Colon (tissue), 2 donors: ENCODE results near the gene ERCC6.

ENCODE experiments used
- FAIRE-seq: peaks from 2 replicates; lab custom pipeline; 2012; peaks lifted over from hg19 to GRCh38; lab: Jason Lieb, UNC
- donor health status: control.
- donor health status: control.

ERCC6 gene

DNA sequence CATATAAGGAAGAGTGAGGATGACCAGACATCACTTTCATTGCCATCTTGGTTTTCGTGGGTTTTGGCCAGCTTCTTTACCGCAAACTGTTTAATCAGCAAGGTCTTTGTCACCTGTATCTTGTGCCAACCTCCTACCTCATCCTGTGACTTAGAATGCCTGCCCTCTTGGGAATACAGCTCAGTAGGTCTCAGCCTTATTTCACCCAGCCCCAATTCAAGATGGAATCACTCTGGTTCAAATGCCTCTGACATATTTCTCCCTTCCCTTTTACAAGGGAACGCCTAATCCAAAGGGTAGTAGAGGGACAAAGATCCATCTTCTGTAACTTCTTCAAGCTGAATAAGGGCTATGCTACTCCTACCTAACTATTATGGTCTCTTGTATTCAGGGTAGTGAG, 4.7 kb upstream of the ERCC6 start:
- FAIRE-seq, result no peak

DNA sequence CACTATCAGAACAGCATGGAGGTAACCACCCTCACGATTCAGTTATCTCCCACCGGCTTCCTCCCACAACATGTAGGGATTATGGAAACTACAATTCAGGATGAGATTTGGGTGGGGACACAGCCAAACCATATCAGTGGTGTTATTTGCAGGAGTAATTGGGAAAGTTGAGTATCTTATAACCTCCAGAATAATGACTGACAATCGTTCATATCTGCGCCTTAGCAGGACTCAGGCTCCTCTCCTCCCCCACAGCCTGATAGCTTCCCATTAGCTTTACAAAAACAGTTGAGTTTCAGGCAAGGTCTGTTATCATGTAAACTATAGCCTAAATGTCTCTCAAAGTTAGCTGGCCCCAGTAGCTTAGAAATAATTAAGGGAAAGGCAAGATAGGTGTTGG, 3.4 kb upstream of the ERCC6 start:
- no peak for FAIRE-seq

DNA sequence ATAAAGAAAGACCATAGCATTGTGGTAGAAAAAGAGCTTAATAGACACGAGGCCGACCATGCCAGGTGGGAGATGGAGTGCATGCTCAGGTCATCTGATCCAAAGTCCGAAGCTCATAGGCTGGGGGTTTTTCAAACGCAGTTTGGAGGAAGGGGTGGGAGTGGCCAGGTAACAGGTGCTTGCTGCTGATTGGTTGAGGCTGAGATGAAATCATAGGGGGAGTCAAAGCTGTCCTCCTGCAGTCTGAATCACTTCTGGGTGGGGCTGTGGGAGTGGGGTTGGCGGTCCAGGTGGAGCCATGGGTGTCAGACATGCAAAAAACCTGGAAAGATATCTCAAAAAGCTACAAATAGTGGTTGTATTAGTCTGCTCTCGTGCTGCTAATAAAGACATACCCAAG, 2.8 kb upstream of the ERCC6 start:
- FAIRE-seq, result no peak

DNA sequence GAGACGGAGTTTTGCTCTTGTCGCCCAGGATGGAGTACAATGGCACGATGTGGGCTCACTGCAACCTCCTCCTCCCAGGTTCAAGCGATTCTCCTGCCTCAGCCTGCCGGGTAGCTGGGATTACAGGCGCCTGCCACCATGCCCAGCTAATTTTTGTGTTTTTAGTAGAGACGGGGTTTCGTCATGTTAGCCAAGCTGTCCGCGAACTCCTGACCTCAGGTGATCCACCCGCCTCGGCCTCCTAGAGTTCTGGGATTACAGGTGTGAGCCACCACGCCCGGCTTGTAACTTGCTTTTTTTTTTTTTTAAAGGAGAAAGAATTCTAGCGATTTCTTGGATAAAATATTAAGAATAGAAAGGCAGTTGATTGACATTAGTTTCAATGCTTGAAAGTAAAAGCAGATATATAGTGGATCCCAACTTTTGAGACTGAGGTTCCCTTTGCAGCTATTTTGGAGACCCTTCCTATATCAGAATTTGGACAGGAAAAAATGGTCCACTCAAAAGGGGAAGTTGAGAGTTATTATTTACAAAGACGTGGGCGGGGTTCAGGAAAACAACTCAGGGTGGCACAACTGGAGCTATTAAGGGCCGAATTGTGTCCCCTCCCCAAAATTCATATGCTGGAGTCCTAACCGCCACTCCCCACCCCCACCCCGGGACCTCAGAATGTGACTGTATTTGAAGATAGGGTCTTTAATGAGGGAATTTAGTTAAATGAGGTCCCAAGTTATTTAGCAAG, 1.3 kb upstream of the ERCC6 start:
- no peak for FAIRE-seq

DNA sequence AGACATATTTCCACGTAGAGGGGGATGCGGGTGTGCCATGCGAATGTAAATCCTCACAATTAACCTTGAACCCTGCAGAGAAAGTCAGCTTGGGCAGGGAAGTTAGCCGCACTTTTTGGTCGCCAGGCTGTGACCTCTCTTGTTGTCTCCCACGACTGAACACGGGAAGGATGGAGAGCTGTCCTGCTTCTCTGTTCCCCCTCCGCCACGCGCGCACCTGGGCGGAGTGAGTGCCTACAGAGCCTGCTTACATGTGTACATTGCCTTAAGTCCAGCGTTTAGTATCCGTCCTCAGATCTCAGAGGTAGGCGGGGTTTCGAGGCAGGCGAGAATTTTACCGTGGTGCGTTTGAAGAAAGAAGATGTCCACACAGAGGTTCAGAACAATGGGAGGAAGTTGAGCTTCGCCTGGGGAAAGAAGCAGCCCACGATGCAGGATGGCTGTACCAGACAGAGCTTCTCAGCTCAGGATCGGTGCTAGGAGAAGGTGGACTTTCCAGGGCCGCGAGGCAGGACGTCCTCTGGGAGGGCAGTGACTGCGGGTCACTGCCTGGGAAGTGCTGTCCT, 482 bp upstream of the ERCC6 start:
- no peak for FAIRE-seq

DNA sequence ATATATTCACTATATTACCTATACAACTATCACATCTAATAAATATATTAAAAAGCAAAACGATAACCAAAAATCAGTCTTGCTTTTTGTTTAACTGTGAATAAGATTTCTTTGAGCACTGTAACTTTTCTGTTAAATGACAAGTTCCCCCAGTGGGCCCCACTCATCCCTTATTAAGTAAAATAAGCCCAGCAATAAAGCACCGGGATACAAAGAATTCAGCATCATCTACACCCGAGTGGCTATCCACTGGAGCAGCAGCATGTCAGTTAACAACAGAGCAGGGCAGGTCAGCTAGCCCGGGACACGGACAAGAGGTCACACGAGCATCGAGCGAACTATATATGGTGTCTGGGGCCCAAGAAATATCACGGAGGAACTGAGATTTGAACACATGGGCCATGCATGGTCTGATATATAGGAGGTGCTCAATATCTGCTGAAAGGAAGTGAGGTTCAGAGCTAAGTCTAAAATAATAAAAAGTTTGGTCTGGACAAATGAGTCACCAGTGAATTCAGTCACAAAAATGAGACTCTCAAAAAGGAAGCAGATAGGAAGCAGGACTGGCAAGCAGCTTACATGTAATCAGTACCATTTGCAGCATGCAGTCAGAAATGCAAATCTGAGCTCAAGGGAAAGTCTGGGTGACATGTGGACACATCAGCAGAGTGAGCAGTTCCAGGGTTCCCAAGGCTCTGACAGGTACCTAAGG, 4.1 kb downstream of the ERCC6 start:
- no peak for FAIRE-seq

DNA sequence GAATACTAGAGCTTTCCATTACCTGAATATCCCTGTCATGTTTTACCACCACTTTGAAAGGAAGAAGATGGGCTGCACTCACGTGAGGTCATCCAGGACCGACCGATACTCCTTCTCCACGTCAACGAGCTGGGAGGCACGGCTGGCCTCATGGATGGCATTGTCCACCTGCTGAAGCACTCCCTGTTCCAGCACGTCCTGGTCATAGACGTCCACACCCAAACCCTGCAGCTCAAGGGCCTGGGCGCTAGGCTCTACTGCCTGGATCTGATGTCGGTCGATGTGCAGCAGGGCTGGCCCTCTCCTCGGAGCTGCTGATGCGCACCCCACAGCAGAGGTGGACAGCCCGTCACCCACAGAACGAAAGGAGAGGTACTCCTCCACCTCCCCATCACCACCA, 6.5 kb downstream of the ERCC6 start:
- no peak for FAIRE-seq

DNA sequence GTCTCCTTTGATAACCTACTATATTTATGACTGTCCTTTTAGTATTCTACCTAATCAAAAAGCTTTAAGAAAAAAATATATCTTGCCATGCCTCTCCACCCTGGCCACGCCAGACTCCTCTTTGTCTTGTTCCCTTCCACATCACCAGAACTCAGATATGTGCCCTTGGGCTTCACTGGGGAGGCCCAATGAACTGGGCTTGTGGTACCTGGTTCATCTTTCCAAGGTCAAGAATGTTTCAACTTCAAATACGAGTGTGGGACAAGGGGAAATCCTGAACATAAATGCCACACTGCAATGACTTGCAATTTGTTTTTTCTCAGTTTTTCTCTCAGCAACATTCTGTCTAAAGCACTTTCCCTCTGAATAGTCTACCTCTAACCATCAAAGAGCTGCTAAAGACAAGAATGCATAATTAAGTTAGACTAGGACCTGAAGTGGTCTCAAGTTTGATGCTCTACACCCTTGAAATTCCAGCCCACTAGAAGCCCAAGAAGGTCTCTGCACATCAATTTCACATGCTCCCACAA, 9.9 kb downstream of the ERCC6 start:
- no peak for FAIRE-seq

DNA sequence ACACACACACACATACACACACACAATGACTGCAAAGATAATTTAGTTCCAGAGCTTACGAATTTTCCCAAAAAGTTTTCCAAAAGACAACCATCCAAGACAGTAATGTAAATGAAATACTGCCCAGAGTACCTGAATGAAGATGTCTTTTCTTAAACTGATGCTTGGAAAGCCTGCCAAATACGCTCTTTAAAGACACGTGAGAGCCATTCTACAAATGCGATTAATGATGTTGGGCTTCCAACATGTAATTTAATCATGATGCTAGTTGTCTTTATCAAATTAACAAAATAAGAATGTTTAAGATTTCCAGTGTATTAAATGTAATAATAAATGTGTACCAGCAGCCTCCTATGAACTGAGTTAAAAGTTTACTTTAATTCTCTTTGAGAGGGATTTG, 11.1 kb downstream of the ERCC6 start:
- FAIRE-seq, result no peak

DNA sequence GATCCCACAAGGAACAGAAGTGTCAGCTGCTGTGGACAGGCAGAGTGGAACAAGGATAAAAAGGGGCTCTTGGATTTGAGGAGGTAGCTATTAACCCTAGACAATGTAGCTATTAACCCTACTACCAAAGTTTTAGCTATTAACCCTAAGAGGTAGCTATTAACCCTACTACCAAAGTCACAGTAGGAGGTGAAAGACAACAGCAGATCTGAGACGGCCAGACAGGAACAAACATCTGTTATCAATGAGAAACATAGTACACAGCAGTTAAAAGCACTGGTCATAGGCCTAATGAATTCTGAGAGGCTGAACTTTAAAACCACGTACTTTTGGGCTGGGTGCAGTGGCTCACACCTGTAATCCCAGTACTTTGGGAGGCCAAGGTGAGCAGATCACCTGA, 11.9 kb downstream of the ERCC6 start:
- no peak for FAIRE-seq

DNA sequence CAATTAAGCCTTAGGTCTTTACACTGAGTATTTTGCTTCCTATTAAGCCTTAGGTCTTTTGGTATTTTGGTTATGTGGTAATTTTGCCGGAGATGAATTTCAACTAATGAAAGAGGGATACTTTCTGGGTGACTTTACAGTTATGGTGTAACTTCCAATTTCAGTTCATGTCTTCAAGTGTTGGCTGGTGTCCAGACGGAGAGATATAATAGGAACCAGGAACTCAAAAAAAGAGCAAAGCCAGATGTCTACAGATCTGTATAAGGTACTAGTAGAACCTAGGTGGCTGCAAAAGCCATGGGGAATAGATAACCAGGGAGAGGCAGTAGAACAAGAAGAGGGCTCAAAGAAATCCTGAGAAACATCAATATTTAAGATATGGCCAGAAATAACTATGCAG, 12.3 kb downstream of the ERCC6 start:
- FAIRE-seq, result no peak

DNA sequence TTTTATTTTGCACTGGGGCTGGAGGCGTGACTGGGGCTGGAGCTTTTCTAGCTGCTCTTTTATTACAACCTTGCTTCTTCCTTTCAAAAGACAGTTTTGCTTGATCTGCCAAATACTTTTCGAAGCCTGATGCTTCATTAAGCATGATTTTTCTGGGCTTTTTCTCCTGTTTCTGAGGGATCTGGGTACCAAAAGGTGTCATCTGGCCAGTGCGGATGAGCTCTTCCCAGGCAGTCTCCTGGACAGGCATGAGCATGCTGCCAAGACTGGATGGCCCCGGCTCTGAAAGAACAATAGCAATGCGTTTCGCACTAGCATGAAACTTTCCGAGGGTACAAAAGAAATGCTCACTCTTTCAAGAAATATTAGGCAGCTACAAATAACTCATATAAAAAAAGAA, 14.4 kb downstream of the ERCC6 start:
- no peak for FAIRE-seq

DNA sequence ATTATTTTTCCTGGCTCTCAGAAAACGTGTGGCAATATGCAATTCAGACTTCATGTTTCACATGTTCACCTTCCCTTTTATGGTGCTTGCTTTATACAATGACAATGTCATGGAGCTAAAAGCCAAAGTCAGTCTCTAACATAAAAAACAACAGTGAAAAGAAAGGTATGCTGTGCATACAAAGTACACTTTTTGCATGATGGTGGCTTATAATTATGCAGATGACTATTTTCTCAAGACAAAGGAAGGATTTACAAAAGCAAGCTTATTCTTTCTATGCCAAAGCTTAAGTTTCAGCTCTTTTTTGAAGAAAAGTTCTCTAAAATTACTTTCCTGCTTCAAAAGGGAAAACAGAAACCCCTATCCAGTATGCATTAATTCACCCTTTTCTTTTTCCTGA, 15.6 kb downstream of the ERCC6 start:
- no peak for FAIRE-seq

DNA sequence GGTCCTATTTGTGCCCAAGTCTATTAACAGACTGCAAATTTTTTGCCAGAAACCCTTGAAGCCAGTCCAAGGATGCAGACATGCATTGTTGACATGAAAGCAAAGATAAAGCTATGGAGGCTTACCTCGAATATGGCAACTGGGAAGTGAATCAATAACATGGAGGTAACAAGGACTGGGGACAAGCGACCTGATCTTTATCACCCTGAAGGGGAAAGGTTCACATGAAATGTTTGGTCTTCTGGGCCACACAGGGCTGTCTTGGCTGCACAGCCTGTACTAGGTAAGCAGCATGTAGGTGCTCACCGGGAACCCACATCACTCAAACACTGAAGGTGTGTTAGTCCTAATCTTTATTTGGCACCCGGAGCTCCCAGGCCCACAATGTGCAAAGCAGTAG, 17.9 kb downstream of the ERCC6 start:
- no peak for FAIRE-seq

DNA sequence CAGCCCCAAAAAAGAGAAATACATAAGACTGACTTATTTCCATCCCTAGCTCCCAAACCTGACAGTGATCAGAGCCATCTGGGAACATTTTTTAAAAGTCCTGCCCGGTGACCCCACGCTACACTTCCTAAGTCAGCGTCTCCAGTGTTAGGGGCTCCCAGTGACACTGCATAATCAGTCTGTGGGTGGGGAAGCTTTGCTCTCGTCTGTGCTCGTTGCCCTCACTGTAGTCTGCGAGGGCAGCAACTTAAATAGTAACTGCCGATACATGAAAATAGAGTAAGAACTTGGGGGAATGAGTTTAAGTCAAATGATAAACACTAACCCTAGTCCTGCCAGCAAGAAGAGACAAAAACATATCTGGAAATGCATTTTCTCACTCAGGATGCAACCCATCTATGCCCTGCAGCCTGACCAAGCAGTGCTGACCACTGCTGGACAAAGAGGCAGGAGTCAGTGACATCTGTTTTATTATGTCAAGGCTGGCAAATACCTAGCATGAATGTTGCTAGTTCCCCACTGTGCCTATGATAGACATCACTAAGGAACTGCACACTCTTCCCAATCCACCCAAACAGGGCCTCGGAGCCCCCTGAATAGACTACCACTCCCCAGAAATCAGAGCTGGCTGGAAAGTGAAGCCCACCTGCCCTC, 18.7 kb downstream of the ERCC6 start:
- FAIRE-seq, result no peak

DNA sequence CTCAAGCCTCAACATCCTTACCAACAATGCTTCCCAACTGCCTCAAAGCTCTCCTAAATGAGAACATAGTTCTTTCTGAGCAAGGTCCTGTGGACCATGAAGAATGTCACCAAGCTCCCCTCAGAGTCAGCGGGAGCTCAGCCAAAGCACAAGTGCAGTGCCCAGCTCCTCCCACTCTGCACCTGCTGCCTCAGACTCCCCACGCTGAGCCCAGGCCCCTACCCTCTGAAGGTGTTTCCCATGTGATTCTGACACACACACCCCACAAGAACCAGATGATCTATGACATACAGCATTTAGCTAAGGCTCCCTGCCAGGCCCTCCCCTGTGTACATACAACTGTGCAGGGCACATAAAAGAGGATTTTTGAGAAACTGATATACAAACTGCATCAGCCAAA, 19.2 kb downstream of the ERCC6 start:
- no peak for FAIRE-seq

DNA sequence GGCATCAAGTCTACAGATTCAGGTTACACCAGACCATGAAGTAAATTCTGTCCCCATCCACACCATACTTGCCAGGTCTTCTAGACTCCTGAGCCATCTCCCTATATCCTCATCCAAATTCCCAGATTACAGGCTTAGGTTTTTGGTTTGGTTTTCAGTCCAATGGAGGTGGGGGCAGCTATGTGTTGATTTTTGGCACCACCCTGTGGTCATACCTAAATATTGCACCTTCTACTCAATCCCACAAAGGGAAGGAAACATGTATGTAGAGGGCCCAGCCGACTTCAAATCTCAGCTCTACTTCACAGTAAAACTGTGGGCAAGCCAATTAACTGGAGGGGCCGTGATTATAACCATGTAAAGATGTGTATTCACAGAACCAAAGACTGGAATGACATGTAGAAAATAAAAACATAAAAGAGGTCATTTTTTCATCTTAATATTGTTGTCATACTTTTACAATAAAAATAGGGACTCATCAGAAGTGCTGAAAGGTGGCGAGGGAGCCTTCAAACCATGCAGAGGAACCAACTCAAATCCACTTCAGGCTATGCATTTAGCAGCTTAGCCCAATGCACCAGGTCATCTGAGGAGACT, 19.8 kb downstream of the ERCC6 start:
- FAIRE-seq, result no peak

DNA sequence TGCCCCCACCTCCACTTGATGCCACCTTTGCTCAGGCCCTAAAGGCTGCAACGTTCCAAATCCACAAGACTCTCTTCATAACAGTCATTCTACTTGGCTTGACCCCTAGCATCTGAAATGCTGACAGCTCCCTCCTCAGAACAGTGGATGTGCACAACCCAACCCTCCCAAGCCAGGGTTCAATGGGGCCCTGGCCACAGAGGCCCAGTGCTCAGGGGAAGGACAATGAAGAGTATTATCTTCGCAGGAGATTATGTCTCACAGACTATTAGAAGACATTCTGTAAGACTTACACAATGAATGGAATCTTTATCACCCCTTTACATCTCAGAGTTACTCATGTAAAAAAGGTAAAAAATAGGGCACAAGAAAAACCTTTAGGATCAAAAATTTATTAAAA, 20.4 kb downstream of the ERCC6 start:
- no peak for FAIRE-seq

DNA sequence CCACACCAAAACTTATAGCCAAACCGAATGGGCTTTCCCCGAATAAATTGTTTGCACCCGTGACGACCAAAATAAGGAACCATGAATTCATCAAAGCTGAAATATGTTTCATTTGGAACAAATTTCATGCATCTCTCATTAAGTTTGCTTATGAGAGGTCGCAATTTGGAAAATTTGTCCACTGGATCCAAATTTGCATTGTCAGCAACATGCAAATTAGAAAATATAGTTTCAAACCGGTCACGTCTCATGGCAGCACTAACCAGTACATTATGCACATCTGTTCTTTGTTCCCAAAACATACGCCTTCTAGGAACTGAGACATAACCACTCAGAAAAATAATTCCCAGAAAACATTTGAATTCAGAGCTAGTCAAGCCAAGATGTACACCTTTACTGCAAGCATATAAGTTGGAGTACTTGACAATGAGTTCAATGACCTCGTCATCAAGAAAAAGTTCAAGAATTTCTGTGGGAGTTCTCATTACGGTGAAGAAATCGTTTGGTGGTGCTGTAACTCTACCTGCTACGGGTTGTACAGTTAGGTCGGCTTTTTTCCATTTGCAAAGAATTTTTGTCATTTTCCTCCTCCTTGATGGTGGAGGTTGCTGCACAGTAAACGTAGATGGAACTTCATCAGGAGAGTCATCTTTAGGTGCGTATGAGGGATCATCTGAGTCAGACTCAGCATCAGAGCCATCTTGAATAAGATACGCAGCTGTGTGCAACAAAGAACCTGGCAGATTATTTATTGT, 22.5 kb downstream of the ERCC6 start:
- no peak for FAIRE-seq

DNA sequence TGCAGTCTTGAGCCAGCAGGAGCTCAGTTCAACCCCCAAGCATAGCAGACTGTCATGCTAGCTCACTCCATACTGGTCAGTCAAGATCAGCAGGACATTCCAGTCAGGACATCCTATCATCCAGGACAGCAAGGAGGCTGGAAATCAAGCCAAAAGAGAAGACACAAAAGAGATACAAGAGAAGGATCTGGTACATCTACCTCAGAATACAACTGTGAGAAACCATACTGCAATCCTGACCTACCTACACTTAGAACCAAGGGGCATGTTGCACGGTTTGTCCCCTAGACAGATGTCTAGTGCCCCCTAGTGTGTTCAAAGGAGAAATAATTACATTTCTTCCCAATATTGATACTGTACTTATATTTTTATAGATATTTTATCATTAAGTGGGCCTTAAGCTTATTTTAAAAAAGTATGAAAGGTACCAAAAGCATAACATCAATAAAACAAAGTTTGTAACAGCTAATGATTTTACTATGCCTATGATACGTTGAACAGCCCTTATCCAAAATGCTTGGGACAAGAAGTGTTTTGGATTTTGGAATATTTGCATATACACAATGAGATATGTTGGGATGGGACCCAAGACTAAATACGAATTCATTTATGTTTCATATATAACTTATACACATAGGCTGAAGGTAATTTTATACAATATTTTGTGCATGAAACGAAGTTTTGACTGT, 26.7 kb downstream of the ERCC6 start:
- FAIRE-seq, result no peak

DNA sequence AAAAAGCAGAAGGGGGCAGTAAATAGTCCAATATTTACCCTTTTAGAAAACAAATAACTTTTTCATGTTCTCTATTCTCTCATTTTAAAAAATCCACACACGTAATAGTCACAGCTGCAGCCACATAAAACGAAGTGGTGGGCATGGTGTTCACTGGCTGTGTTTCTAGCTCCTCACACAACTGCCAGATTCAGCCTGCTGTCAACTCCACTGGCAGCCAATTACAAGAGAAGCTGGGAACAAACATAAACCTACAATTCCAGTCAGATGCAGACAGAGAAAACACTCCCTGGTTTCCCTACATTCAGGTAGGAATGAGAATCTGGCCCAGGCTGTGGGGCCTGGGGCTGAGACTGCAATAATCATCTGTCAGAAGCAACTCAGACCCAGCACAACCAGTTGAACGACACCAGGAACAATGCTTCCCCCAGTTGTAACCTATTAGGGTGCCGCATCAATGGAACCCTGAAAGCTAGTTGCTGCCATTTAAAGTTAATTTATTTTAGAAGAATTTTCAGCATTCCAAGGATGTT, 29.1 kb downstream of the ERCC6 start:
- FAIRE-seq, result no peak
